ENCODE data around the gene KPNA5. TPM values are rescaled to one million over a fixed set of nuclear protein-coding genes. Genes with fewer than 3 reads are reported as not detected.
A peak's percentile ranks its signal among the peaks of the same experiment; 100 is the strongest.
"Not testable (repeated sequence)": the region's sequence is repeated elsewhere in the genome, so short reads cannot be mapped to it uniquely, and the experiment has no call there.

KPNA5 gene
- total and polyA plus RNA-seq, 9 donors = 7.1 to 50.6 (median 34.6) TPM

- H3K4me3 ChIP-seq = peak overlapping the region; percentile 93
- DNase-seq = peak in 4 of 5 donors; percentile 19 to 38 (median 28)
- 16 to 35% (median 19%) methylated on average over 5 of the region's 5 CpGs for WGBS, 3 donors
- peak overlapping the region in 1 of 2 donors; percentile 93 for H3K27ac ChIP-seq
- peaks cover 1% of the 10 kb centered on the region for H3K4me1 ChIP-seq (ENCODE audit: insufficient read depth)
- no peaks in the 10 kb centered on the region for H3K36me3 ChIP-seq
- no peaks in the 10 kb centered on the region for H3K9me3 ChIP-seq
- H3K27me3 ChIP-seq = no peaks in the 10 kb centered on the region
- TF ChIP-seq CTCF (IDR thresholded peaks at IDR 0.05) (no peak), EP300 (IDR thresholded peaks at IDR 0.05) (no peak), POLR2A (IDR thresholded peaks at IDR 0.05) (no peak)
- intact Hi-C loops (cut with DNase I) = no loop called here
Measured at GRCh38 chr6:116682334-116682712, 1.3 kb downstream of the KPNA5 start.

- no peak overlapping the region for H3K27ac ChIP-seq
Measured at GRCh38 chr6:116685437-116685993, 4.5 kb downstream of the KPNA5 start.

GRCh38 chr6:116686475-116687101, 5.6 kb downstream of the KPNA5 start:
- H3K27me3 ChIP-seq; H3K36me3 ChIP-seq; DNase-seq; intact Hi-C loops (cut with DNase I); H3K4me3 ChIP-seq; H3K9me3 ChIP-seq; H3K27ac ChIP-seq; H3K4me1 ChIP-seq (ENCODE audit: insufficient read depth): not testable (repeated sequence)
- 71 to 77% (median 72%) methylated on average over 2 of the region's 2 CpGs for WGBS, 3 donors

More at GRCh38 chr6:116685437-116685993, 4.5 kb downstream of the KPNA5 start:
- Histone ChIP-seq H3K27me3 (no peaks in the 10 kb centered on the region), H3K9me3 (no peaks in the 10 kb centered on the region), H3K36me3 (no peaks in the 10 kb centered on the region), H3K4me1 (ENCODE audit: insufficient read depth) (peaks cover 1% of the 10 kb centered on the region), H3K4me3 (no peak overlapping the region)
- TF ChIP-seq EP300 (IDR thresholded peaks at IDR 0.05) (no peak), POLR2A (IDR thresholded peaks at IDR 0.05) (no peak), CTCF (IDR thresholded peaks at IDR 0.05) (no peak)
- intact Hi-C loops (cut with DNase I) = no loop called here
- DNase-seq = no peak
- WGBS, 3 donors = 91 to 99% (median 91%) methylated on average over 2 of the region's 2 CpGs

GRCh38 chr6:116691154-116691553, 10.1 kb downstream of the KPNA5 start:
- WGBS, 3 donors = 89 to 91% (median 89%) methylated on average over 5 of the region's 5 CpGs
- H3K4me1 ChIP-seq (ENCODE audit: insufficient read depth) = no peaks in the 10 kb centered on the region
- H3K27ac ChIP-seq = no peak overlapping the region
- no peak for TF ChIP-seq EP300 (IDR thresholded peaks at IDR 0.05)
- TF ChIP-seq CTCF (IDR thresholded peaks at IDR 0.05) = no peak
- no peak for TF ChIP-seq POLR2A (IDR thresholded peaks at IDR 0.05)
- DNase-seq = no peak
- H3K27me3 ChIP-seq = no peaks in the 10 kb centered on the region
- no peaks in the 10 kb centered on the region for H3K36me3 ChIP-seq
- no peaks in the 10 kb centered on the region for H3K9me3 ChIP-seq
- H3K4me3 ChIP-seq = no peak overlapping the region
- intact Hi-C loops (cut with DNase I) = no loop called here

- H3K9me3 ChIP-seq; intact Hi-C loops (cut with DNase I); H3K4me1 ChIP-seq (ENCODE audit: insufficient read depth); DNase-seq; H3K27me3 ChIP-seq; H3K4me3 ChIP-seq; H3K27ac ChIP-seq; H3K36me3 ChIP-seq: not testable (repeated sequence)
- 98 to 99% (median 98%) methylated on average over 3 to 4 of the region's 4 CpGs for WGBS, 3 donors
Measured at GRCh38 chr6:116692873-116693272, 11.9 kb downstream of the KPNA5 start.

GRCh38 chr6:116693275-116693674, 12.3 kb downstream of the KPNA5 start:
- H3K36me3 ChIP-seq; H3K4me1 ChIP-seq (ENCODE audit: insufficient read depth); intact Hi-C loops (cut with DNase I); H3K4me3 ChIP-seq; H3K27me3 ChIP-seq; H3K27ac ChIP-seq; H3K9me3 ChIP-seq; DNase-seq: not testable (repeated sequence)
- 94 to 98% (median 97%) methylated on average over 2 to 3 of the region's 3 CpGs for WGBS, 3 donors
